PC-3 (cell line): ENCODE measurements around the gene ZNF74. TPM values are rescaled to one million over a fixed set of nuclear protein-coding genes. Genes with fewer than 3 reads are reported as not detected.
A peak's percentile ranks its signal among the peaks of the same experiment; 100 is the strongest.

ENCODE experiments used
- ATAC-seq: fragments of 200-7000 bp; cut with Tn5 transposase; 2 replicates; pipeline ENCODE4 v1.9.1; 2020; ENCODE audit warnings: mild to moderate bottlenecking, moderate library complexity
- BruUV-seq: library from RNA; stranded (reverse); fragments of 400-500 nt; replicated peaks from 2 replicates; lab custom pipeline; 2021; lab: Mats Ljungman, UMichigan
- CTCF ChIA-PET: fragments of 300-600 bp; sonication (Branson Sonifier 250); formaldehyde crosslinking; loops from one replicate; lab custom pipeline; 2022; ENCODE audit warnings: antibody characterized with exemption; lab: Charles Lee
- POLR2A ChIA-PET: fragments of 300-600 bp; sonication (Branson Sonifier 250); formaldehyde crosslinking; loops from one replicate; lab custom pipeline; 2022; ENCODE audit warnings: antibody characterized with exemption; ENCODE audit not compliant: unreplicated experiment; lab: Charles Lee
- DNase-seq: peaks from one replicate; pipeline ENCODE4 v3.0.0-alpha.2; 2015
- H2AFZ ChIP-seq: fragments of 300-600 bp; sonication (generic); 2 replicates; pipeline ENCODE4 v1.6.0; 2016; ENCODE audit warnings: antibody characterized with exemption, low read length
- H3F3A ChIP-seq: fragments of 300-600 bp; sonication (generic); one replicate; pipeline ENCODE4 v1.6.0; 2017; ENCODE audit warnings: antibody characterized with exemption, low read length, control low read depth, mild to moderate bottlenecking; ENCODE audit not compliant: unreplicated experiment
- H3K27ac ChIP-seq: fragments of 300-600 bp; sonication (generic); 2 replicates; pipeline ENCODE4 v1.5.1; 2016; ENCODE audit warnings: mild to moderate bottlenecking, low read length
- H3K27me3 ChIP-seq: fragments of 300-600 bp; sonication (generic); 2 replicates; pipeline ENCODE4 v1.6.1; 2016; ENCODE audit warnings: low read length, mixed read lengths
- H3K36me3 ChIP-seq: fragments of 300-600 bp; sonication (generic); 2 replicates; pipeline ENCODE4 v1.6.1; 2016; ENCODE audit warnings: low read depth, mixed run types, low read length, mixed read lengths
- H3K4me1 ChIP-seq: fragments of 300-600 bp; sonication (generic); 2 replicates; pipeline ENCODE4 v1.5.1; 2016; ENCODE audit warnings: low read length; ENCODE audit not compliant: insufficient read depth
- H3K4me2 ChIP-seq: fragments of 300-600 bp; sonication (generic); 2 replicates; pipeline ENCODE4 v1.6.0; 2016; ENCODE audit warnings: low read length
- H3K4me3 ChIP-seq: fragments of 300-600 bp; sonication (generic); 2 replicates; pipeline ENCODE4 v1.5.1; 2016; ENCODE audit warnings: mild to moderate bottlenecking, low read length, mixed read lengths
- H3K79me2 ChIP-seq: fragments of 300-600 bp; sonication (generic); 2 replicates; pipeline ENCODE4 v1.6.1; 2017; ENCODE audit warnings: low read length, mixed read lengths
- H3K9ac ChIP-seq: fragments of 300-600 bp; sonication (generic); 2 replicates; pipeline ENCODE4 v1.6.0; 2016; ENCODE audit warnings: mild to moderate bottlenecking, low read length
- H3K9me2 ChIP-seq: fragments of 300-600 bp; sonication (generic); replicated peaks from 2 replicates; pipeline ENCODE4 v1.6.1; 2016; ENCODE audit warnings: mixed run types, low read length, mixed read lengths
- H3K9me3 ChIP-seq: fragments of 300-600 bp; sonication (generic); 2 replicates; pipeline ENCODE4 v1.6.1; 2016; ENCODE audit warnings: low read length, mixed read lengths
- H4K20me1 ChIP-seq: fragments of 300-600 bp; sonication (generic); 2 replicates; pipeline ENCODE4 v1.6.1; 2016; ENCODE audit warnings: low read length, mixed read lengths
- CTCF ChIP-seq: fragments of 300-600 bp; sonication (generic); conservative IDR thresholded peaks from 2 replicates; pipeline ENCODE4 v1.5.1; 2017; ENCODE audit warnings: antibody characterized with exemption, low read depth, mild to moderate bottlenecking, low read length
- EZH2 ChIP-seq: fragments of 300-600 bp; sonication (generic); IDR thresholded peaks from one replicate; pipeline ENCODE4 v1.6.1; 2017; ENCODE audit warnings: antibody characterized with exemption, mild to moderate bottlenecking, low read length; ENCODE audit not compliant: unreplicated experiment
- EZH2phosphoT487 ChIP-seq: fragments of 300-600 bp; sonication (generic); IDR thresholded peaks from 2 replicates; pipeline ENCODE4 v1.6.1; 2018; ENCODE audit warnings: mild to moderate bottlenecking, antibody characterized with exemption, low read length, borderline replicate concordance
- intact Hi-C: fragments of 100-400 bp; cut with micrococcal nuclease; formaldehyde crosslinking; loops from 2 replicates; pipeline ENCODE4 v1.9.0; 2023
- total RNA-seq: library from RNA; depleted of rRNA; stranded (reverse); fragments of >200 nt; gene quantifications from 2 replicates; pipeline ENCODE4 v1.2.3, GENCODE V29; 2014

Gene ZNF74
- total RNA-seq, 1 experiment from 2014 or later, result 11.1 TPM

DNA sequence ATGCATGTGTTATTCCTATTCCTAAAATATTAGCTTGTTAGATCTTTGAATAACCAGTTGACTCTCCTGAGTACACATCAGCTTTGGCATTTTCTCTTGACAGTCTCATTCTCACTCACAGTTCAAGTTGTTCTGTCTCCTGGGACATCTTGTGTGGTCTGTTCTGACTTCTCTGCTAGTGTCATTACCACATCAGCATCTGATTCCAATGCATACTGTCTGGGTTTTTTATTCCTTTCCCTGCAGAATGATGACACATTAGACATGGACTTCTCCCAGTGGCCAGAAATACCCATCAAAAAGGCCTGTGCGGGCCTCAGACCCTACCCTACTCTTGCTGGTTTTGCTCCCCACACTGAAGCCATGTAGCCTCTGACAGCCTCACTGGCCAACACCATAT, 2.7 kb downstream of the ZNF74 start:
- Histone ChIP-seq H3K9me2 (no peaks in the 10 kb centered on the region), H2AFZ (no peak overlapping the region), H3K36me3 (no peaks in the 10 kb centered on the region), H3K4me1 (peaks cover 18% of the 10 kb centered on the region), H3K9me3 (no peaks in the 10 kb centered on the region), H3K4me2 (peak overlapping the region; percentile 6; the same call in 1 of the 2 replicates), H3F3A (no peaks in the 10 kb centered on the region), H3K9ac (no peak overlapping the region), H3K27me3 (no peaks in the 10 kb centered on the region), H4K20me1 (no peaks in the 10 kb centered on the region), H3K4me3 (no peak overlapping the region), H3K79me2 (peaks cover 43% of the 10 kb centered on the region), H3K27ac (no peak overlapping the region)
- BruUV-seq, result no TSS peak
- POLR2A ChIA-PET, result no interaction called here
- intact Hi-C loops, result no loop called here
- TF ChIP-seq CTCF, result no peak
- no peak for TF ChIP-seq EZH2phosphoT487
- TF ChIP-seq EZH2, result no peak
- CTCF ChIA-PET, result no interaction called here
- ATAC-seq (no peak), DNase-seq (no peak)

DNA sequence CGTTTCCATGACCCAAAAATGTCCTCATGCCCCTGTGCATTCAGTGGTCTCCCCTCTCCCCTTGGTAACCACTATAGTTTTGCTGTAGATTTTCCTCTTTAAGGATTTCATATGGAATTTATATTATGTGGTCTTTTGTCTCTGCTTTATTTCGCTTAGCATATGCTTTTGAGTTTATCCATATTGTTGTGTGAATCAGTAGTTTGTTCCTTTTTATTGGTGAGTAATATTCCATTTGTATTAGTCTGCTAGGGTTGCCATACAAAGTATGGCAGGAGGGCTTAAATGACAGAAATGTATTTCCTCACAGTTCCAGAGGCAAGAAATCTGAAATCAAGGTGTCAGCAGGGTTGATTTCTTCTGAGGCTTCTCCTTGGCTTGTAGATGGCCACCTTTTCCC, 3.5 kb downstream of the ZNF74 start:
- Histone ChIP-seq H3K27me3 (no peaks in the 10 kb centered on the region), H3K4me1 (peaks cover 18% of the 10 kb centered on the region), H3K4me2 (no peak overlapping the region), H3K36me3 (no peaks in the 10 kb centered on the region), H3K27ac (no peak overlapping the region), H3K79me2 (peaks cover 43% of the 10 kb centered on the region), H3F3A (no peaks in the 10 kb centered on the region), H4K20me1 (no peaks in the 10 kb centered on the region), H3K4me3 (no peak overlapping the region), H2AFZ (no peak overlapping the region), H3K9me2 (no peaks in the 10 kb centered on the region), H3K9me3 (no peaks in the 10 kb centered on the region), H3K9ac (no peak overlapping the region)
- no peak for DNase-seq
- BruUV-seq, result no TSS peak
- POLR2A ChIA-PET, result no interaction called here
- no peak for ATAC-seq
- CTCF ChIA-PET, result no interaction called here
- TF ChIP-seq CTCF (no peak), EZH2 (no peak), EZH2phosphoT487 (no peak)
- intact Hi-C loops, result no loop called here

GRCh38 chr22:20398420-20398819, 4.5 kb downstream of the ZNF74 start:
- POLR2A ChIA-PET, result no interaction called here
- no peak for TF ChIP-seq EZH2phosphoT487
- TF ChIP-seq CTCF, result no peak
- no peak for TF ChIP-seq EZH2

More at GRCh38 chr22:20398420-20398819, 4.5 kb downstream of the ZNF74 start:
- no peak overlapping the region for H3K4me2 ChIP-seq
- no peak overlapping the region for H2AFZ ChIP-seq
- H4K20me1 ChIP-seq, result no peaks in the 10 kb centered on the region
- DNase-seq (no peak), ATAC-seq (no peak)
- H3K9me2 ChIP-seq, result no peaks in the 10 kb centered on the region
- H3K27ac ChIP-seq, result no peak overlapping the region
- H3F3A ChIP-seq, result no peaks in the 10 kb centered on the region
- intact Hi-C loops, result no loop called here
- no peak overlapping the region for H3K9ac ChIP-seq
- peaks cover 43% of the 10 kb centered on the region for H3K79me2 ChIP-seq
- CTCF ChIA-PET, result no interaction called here
- H3K4me1 ChIP-seq, result peaks cover 16% of the 10 kb centered on the region
- H3K4me3 ChIP-seq, result no peak overlapping the region
- H3K36me3 ChIP-seq, result no peaks in the 10 kb centered on the region
- BruUV-seq, result no TSS peak
- no peaks in the 10 kb centered on the region for H3K27me3 ChIP-seq
- no peaks in the 10 kb centered on the region for H3K9me3 ChIP-seq
